HG03095 (cell line): ENCODE data around the gene IGSF21.

ENCODE experiments used
- ATAC-seq: cut with Tn5 transposase; IDR thresholded peaks from one replicate; pipeline ENCODE4 v1.9.1; 2021; ENCODE audit warnings: moderate library complexity; ENCODE audit not compliant: unreplicated experiment

IGSF21 gene

GRCh38 chr1:18288722-18289121 is 181.1 kb downstream of the IGSF21 start:
- ATAC-seq: no peak

- no peak for ATAC-seq
Measured at GRCh38 chr1:18289597-18289996, 182.0 kb downstream of the IGSF21 start.

GRCh38 chr1:18290740-18291412 is 183.3 kb downstream of the IGSF21 start:
- no peak for ATAC-seq

- ATAC-seq: no peak
Measured at GRCh38 chr1:18292531-18292930, 184.9 kb downstream of the IGSF21 start.

- no peak for ATAC-seq
Measured at GRCh38 chr1:18293291-18293690, 185.7 kb downstream of the IGSF21 start.

- ATAC-seq: no peak
Measured at GRCh38 chr1:18294437-18295176, 187.0 kb downstream of the IGSF21 start.

GRCh38 chr1:18297896-18298648 is 190.5 kb downstream of the IGSF21 start:
- no peak for ATAC-seq

GRCh38 chr1:18299441-18300338 is 192.1 kb downstream of the IGSF21 start:
- no peak for ATAC-seq

- ATAC-seq: no peak
Measured at GRCh38 chr1:18300376-18300775, 192.8 kb downstream of the IGSF21 start.

GRCh38 chr1:18302788-18303413 is 195.3 kb downstream of the IGSF21 start:
- no peak for ATAC-seq

GRCh38 chr1:18304151-18304869 is 196.7 kb downstream of the IGSF21 start:
- ATAC-seq: no peak

GRCh38 chr1:18305182-18305795 is 197.7 kb downstream of the IGSF21 start:
- ATAC-seq: no peak

GRCh38 chr1:18307329-18307898 is 199.8 kb downstream of the IGSF21 start:
- ATAC-seq: no peak

GRCh38 chr1:18309552-18310155 is 202.1 kb downstream of the IGSF21 start:
- no peak for ATAC-seq

- ATAC-seq: no peak
Measured at GRCh38 chr1:18312961-18313360, 205.4 kb downstream of the IGSF21 start.

GRCh38 chr1:18313523-18313922 is 205.9 kb downstream of the IGSF21 start:
- no peak for ATAC-seq

GRCh38 chr1:18314399-18314798 is 206.8 kb downstream of the IGSF21 start:
- no peak for ATAC-seq

- ATAC-seq: no peak
Measured at GRCh38 chr1:18315449-18315848, 207.9 kb downstream of the IGSF21 start.

GRCh38 chr1:18316764-18317163 is 209.2 kb downstream of the IGSF21 start:
- ATAC-seq: no peak
